ENCODE data around the gene VCPKMT.

Gene VCPKMT

DNA sequence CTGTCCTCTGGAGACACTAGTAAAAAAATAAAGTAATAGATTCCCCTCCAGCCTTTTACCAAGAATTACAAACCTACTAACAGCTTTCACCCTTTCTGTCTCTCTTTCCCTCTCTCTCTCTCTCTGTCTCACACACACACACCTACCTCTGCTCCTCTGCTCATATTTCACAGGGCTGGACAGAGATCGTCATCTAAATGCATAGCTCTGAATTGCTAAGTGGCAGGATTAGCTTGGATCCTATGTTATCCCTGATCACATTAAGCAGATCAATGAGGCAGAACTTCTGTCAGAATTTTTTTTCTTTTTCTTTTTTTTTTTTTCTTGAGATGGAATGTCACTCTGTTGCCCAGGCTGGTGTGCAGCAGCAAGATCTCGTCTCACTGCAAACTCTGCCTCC lies 22.9 kb downstream of the VCPKMT start:
- no peak for DNase-seq (ENCODE audit: low spot score)
- Histone ChIP-seq H3K27ac (no peak overlapping the region), H3K4me3 (no peak overlapping the region)
- TF ChIP-seq, protein P1, sequence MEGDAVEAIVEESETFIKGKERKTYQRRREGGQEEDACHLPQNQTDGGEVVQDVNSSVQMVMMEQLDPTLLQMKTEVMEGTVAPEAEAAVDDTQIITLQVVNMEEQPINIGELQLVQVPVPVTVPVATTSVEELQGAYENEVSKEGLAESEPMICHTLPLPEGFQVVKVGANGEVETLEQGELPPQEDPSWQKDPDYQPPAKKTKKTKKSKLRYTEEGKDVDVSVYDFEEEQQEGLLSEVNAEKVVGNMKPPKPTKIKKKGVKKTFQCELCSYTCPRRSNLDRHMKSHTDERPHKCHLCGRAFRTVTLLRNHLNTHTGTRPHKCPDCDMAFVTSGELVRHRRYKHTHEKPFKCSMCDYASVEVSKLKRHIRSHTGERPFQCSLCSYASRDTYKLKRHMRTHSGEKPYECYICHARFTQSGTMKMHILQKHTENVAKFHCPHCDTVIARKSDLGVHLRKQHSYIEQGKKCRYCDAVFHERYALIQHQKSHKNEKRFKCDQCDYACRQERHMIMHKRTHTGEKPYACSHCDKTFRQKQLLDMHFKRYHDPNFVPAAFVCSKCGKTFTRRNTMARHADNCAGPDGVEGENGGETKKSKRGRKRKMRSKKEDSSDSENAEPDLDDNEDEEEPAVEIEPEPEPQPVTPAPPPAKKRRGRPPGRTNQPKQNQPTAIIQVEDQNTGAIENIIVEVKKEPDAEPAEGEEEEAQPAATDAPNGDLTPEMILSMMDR (IDR thresholded peaks at IDR 0.05) = no peak

DNA sequence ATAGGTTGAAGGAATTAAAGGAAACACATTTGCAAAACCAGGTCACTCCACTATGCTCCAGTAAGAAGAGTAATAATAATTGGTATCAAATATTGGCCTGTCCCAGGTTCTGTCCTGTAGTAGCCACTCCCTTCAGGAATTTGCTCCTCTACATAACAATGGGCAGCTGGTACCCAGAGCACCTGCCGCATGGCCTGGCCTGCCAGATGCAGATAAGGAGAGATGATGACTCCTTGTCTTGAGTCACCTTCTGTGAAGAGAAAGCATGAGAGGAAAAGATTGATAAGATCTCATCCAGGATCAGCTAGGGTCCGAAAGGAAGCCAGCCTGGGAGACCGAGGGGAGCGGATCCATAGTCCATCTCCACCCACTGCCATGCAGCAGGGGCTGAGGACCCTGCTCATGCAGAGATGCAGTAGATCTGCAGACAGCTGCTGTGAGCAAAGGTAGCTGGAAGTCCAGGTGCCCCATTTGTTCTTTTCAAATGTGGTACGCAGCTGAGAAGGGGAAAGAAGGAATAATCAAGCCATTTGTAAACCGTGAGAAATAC lies 24.3 kb downstream of the VCPKMT start:
- Histone ChIP-seq H3K27ac (no peak overlapping the region), H3K4me3 (no peak overlapping the region)
- no peak for DNase-seq (ENCODE audit: low spot score)
- TF ChIP-seq, protein P1 (IDR thresholded peaks at IDR 0.05) = no peak

DNA sequence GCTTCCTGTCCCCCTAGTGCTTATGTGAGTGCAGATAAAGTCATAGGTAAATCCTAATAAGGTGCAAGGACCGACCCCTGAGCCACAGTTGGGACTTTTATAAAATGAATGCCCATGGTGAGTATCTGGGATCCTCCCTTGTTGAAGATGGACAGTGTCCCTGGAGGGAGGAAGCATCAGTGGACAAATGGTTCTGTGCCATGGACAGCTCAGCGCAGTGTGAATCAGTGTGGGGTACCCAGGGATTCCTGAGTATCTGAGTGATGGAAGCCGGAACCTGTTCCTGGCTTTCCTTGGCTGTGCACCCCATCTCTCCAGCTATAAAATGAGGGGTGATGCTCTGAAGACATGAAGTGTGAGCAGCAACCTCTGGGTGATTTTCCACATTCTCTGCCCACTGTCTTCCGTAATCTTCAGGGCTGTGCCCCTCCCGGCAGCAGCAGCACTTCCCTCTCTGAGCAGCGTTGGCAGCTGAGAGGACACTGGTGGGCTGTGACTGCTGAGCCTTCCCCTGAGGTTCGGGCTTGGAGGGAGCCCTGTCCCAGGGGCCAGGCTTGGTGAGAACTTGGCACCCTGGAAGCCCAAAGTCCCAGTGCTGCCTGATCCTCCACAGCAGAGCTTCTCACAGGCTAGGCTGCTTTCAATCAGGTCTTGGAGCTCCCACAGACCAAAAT lies 25.0 kb downstream of the VCPKMT start:
- H3K4me3 ChIP-seq = no peak overlapping the region
- TF ChIP-seq, protein P1 (IDR thresholded peaks at IDR 0.05) = no peak
- no peak for DNase-seq (ENCODE audit: low spot score)
- no peak overlapping the region for H3K27ac ChIP-seq

DNA sequence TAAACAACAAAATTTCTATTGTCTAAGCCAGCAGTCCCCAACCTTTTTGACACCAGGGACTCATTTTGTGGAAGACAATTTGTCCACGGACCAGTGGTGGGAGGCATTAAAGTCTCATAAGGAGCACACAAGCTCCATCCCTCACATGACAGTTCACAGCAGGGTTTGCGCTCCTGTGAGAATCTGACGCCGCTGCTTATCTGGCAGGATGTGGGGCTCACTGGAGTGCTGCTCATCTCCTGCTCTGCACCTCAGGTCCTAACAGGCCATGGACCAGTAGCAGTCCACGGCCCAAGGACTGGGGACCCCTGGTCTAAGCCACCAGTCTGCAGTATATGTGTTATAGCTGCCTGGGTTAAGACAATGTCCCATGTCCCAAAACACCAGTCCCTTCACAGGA lies 27.2 kb downstream of the VCPKMT start:
- no peak overlapping the region for H3K27ac ChIP-seq
- no peak overlapping the region for H3K4me3 ChIP-seq
- TF ChIP-seq, protein P1 (IDR thresholded peaks at IDR 0.05) = no peak
- no peak for DNase-seq (ENCODE audit: low spot score)

DNA sequence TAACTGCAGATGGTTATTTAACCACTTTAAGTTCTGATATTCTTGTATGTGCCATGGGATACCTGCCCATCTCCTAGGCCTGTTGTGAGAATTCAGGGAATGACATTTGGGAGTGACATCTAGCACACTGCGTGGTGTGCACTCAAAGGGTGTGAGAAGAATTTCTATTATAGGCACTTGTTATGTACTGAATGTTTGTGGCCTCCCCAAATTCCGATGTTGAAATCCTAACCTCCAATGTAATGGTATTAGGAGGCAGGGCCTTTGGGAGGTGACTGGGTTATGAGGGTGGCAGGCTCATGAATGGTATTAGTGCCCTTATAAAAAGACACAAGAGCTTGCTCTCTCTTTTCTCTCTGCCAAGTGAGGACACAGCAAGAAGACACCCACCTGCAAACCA lies 27.6 kb downstream of the VCPKMT start:
- DNase-seq (ENCODE audit: low spot score) = no peak
- Histone ChIP-seq H3K4me3 (no peak overlapping the region), H3K27ac (no peak overlapping the region)
- TF ChIP-seq, protein P1 (IDR thresholded peaks at IDR 0.05) = no peak

DNA sequence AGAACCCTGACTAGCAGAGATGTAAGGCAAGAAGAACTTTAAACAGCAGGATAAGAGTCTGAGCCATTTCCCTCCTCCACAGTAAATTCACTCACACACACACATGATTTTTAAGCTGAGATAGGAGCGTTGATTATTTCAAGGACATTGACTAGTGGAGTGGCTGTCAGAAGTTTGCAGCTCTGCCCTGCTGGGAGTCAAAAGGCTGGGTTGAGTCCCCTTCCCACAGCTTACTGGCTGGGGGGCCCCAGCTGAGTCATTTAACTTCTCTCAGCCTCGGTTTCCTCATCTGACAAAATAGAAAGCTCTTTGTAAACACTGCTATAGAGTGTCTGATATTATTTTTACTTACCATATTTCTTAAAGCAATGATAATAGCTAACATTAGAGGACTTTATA lies 28.3 kb downstream of the VCPKMT start:
- DNase-seq (ENCODE audit: low spot score) = no peak
- Histone ChIP-seq H3K4me3 (no peak overlapping the region), H3K27ac (no peak overlapping the region)
- TF ChIP-seq, protein P1 (IDR thresholded peaks at IDR 0.05) = no peak
